Bronchial epithelial cell (primary cell): ENCODE measurements around the gene GPC4. TPM values are rescaled to one million over a fixed set of nuclear protein-coding genes. Genes with fewer than 3 reads are reported as not detected.

Source experiments
- DNase-seq: peaks from one replicate; pipeline ENCODE4 v3.0.0-alpha.2; 2010; ENCODE audit warnings: low read depth
- FAIRE-seq: peaks from 2 replicates; lab custom pipeline; 2011; peaks lifted over from hg19 to GRCh38; lab: Jason Lieb, UNC
- H3K27me3 ChIP-seq: 2 replicates; pipeline ENCODE4 v1.5.1; 2011; ENCODE audit warnings: low read length; ENCODE audit not compliant: control insufficient read depth, insufficient read depth
- H3K36me3 ChIP-seq: 2 replicates; pipeline ENCODE4 v1.5.1; 2011; ENCODE audit warnings: low read length; ENCODE audit not compliant: control insufficient read depth, insufficient read depth
- H3K4me3 ChIP-seq: 2 replicates; pipeline ENCODE4 v1.5.1; 2011; ENCODE audit warnings: mild to moderate bottlenecking, low read depth, low read length, control low read depth
- total RNA-seq: library from RNA; depleted of rRNA; stranded (reverse); fragments of >200 nt; gene quantifications from 2 replicates; pipeline ENCODE4 v1.2.1, GENCODE V29; 2014
- TF ChIP-seq, protein P1 (sequence below): IDR thresholded peaks from 2 replicates; pipeline ENCODE4 v1.5.1; 2011; ENCODE audit warnings: mild to moderate bottlenecking, moderate library complexity, low read length, control low read depth, inconsistent platforms; ENCODE audit not compliant: insufficient read depth, severe bottlenecking

The GPC4 gene
- 0.26 and 0.64 TPM in 2 replicates for total RNA-seq

DNA sequence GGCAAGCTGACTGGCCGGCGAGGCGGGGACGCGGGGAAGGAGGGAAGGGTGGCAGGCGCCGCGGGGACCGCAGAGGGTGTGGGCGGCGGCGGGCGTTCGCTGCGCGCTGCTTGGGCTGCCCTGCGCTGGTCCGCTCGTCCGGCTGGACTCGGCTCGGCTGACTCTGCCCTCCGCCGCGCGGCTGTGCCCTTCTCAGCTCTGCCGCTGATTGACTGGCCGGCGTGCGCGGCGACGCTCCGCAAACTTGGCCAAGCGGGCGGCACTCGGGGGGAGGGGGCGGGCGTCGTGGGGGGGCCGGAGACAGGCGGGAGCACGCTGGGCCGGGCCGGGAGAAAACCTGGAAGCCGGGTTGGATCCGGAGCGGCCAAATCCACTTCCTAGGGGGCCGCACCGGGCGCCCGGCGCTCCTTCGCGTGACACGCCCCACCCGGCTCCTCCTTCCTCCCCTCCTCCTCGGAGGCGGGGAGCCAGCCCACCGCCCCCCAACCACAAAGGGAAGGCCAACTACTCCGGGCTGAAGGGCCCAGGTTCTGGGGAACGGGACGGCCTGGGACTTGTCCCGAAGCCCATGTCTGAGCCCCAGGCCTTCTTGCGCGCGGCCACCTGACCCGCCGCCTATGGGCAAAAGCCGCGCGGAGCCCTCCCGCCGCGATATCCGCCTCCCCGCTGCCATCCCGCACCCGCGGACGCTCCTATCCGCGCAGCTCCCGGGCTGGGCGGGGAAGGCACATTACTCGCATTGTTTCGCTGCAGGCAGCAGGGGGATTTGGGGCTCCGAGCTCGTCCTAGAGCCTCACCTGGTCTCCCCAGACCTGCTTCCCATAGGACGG lies at the start of gene GPC4:
Gene GPC4 (minus strand): TSS at position 214 of the 830 bp plus-strand sequence. CDS start 524 bp downstream, outside the sequence.
- FAIRE-seq (no peak), DNase-seq (no peak)
- TF ChIP-seq, protein P1, sequence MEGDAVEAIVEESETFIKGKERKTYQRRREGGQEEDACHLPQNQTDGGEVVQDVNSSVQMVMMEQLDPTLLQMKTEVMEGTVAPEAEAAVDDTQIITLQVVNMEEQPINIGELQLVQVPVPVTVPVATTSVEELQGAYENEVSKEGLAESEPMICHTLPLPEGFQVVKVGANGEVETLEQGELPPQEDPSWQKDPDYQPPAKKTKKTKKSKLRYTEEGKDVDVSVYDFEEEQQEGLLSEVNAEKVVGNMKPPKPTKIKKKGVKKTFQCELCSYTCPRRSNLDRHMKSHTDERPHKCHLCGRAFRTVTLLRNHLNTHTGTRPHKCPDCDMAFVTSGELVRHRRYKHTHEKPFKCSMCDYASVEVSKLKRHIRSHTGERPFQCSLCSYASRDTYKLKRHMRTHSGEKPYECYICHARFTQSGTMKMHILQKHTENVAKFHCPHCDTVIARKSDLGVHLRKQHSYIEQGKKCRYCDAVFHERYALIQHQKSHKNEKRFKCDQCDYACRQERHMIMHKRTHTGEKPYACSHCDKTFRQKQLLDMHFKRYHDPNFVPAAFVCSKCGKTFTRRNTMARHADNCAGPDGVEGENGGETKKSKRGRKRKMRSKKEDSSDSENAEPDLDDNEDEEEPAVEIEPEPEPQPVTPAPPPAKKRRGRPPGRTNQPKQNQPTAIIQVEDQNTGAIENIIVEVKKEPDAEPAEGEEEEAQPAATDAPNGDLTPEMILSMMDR = no peak
- Histone ChIP-seq H3K27me3 (no peaks in the 10 kb centered on the region), H3K36me3 (no peaks in the 10 kb centered on the region), H3K4me3 (peak within 1 kb of the TSS; percentile 49)

DNA sequence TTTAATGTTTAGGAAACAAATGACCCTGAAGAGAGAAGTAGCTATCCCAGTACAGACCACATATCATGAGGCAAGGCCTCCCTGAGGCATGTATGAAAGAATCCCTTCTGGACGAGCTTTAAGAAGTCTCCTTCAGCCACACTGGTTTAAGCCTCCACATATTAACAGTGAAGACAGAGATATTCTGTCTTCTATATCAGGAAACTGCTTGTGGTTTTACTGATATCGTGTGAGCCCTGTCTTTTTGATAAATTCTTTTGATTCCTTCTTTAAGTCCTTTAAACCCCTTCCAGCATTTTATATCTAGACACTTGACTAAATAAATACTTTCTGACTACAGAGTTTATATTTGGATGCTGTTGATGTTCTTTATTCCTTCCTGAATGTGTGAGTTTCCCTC lies 45.9 kb upstream of the GPC4 start:
- FAIRE-seq = no peak

DNA sequence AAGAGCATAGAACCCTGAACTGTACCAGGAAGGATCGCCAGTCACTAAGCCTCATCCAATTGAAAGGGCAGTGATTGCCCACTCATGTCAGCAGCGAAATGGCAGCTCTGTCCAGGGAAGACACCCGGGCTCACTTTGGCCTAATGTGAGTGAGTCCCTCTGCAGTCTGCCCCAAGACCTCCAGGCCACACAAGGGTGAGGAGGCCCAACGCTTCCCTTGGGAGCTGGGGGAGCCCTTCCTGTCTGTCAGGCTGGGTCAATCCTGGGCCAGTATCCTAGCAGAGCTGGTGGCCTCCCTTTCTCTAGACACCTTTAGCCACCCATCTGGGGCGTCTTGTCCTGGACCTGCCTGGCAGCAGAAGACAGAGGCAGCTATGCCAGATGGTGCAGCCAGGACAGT lies 39.6 kb upstream of the GPC4 start:
- TF ChIP-seq, protein P1 = no peak
- DNase-seq = no peak
- Histone ChIP-seq H3K4me3 (no peak overlapping the region), H3K36me3 (no peaks in the 10 kb centered on the region), H3K27me3 (no peaks in the 10 kb centered on the region)
- no peak for FAIRE-seq

More for the DNA sequence above, 45.9 kb upstream of the GPC4 start:
- no peaks in the 10 kb centered on the region for H3K27me3 ChIP-seq
- DNase-seq = no peak
- TF ChIP-seq, protein P1 = no peak
- no peak overlapping the region for H3K4me3 ChIP-seq
- no peaks in the 10 kb centered on the region for H3K36me3 ChIP-seq

DNA sequence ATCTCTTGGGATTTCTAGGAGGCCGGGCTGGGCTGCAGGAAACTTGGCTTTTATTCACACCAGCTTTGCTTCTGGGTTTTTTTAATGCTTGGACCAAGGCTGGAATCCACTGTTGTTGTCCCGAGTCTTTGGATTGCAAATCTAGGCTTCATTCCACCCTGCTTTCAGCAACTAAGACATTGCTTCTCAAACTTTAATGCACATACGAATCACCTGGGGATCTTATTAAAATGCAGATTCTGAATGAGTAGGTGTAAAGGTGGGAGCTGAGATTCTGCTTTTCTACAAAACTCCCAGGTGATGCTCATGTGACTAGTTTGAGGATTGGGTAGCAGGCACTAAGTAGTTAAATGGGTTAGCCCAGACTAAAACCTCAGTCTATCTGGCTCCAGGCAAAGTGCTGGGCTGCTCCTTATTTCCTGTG lies 39.2 kb upstream of the GPC4 start:
- TF ChIP-seq, protein P1 = no peak
- no peak for DNase-seq
- H3K4me3 ChIP-seq = no peak overlapping the region
- no peaks in the 10 kb centered on the region for H3K27me3 ChIP-seq
- H3K36me3 ChIP-seq = no peaks in the 10 kb centered on the region
- FAIRE-seq = no peak

DNA sequence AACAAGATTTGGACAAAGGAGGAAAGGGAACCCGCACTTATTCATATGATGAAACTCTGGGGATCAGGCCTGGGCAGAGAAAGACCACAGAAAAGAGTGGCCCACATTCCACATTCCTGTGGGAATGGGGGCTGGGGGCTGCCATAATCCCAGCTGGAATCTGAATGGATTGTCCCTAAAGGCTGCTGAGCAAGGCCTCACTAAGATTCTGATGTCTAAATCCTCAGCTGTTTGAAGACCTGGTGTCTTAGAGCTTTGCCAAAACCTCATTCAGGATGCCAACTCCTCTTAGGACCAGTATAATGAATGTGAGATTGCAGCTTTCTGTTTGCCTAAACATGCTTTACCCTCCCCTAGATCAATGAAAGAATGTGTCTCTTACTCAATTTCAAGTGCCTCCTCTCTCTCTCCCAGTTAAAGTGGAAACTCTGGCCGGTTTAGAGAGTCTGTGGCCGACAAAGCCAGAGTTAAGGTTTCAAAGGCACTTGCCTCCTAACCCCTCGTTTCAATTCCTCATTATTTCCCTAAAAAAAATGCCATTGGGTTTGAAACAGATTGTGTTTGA lies 33.3 kb upstream of the GPC4 start:
- TF ChIP-seq, protein P1 = no peak
- H3K4me3 ChIP-seq = no peak overlapping the region
- FAIRE-seq = no peak
- no peaks in the 10 kb centered on the region for H3K27me3 ChIP-seq
- no peaks in the 10 kb centered on the region for H3K36me3 ChIP-seq
- peak; percentile 50 for DNase-seq
